ENCODE data around the gene ERO1B.

DNA sequence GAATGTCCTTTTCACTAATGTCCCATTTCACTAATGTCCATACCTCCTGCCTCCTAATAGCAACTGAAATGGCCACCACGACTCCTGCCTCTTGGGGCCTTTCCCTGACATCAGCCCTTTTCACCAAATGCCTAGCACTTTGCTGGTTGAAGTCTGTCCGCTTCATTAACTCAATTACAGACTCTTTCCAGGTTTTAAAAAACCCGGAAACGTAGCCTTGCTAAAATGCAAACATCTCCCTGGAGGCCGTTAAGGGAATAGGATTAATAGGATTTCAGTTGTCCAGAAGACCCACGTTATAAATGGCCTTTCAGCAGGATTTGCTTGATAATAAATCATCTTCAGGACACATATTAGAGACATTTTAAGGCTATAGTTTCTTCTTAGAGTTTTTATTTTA, 25.7 kb upstream of the ERO1B start:
- TF ChIP-seq, protein P1, sequence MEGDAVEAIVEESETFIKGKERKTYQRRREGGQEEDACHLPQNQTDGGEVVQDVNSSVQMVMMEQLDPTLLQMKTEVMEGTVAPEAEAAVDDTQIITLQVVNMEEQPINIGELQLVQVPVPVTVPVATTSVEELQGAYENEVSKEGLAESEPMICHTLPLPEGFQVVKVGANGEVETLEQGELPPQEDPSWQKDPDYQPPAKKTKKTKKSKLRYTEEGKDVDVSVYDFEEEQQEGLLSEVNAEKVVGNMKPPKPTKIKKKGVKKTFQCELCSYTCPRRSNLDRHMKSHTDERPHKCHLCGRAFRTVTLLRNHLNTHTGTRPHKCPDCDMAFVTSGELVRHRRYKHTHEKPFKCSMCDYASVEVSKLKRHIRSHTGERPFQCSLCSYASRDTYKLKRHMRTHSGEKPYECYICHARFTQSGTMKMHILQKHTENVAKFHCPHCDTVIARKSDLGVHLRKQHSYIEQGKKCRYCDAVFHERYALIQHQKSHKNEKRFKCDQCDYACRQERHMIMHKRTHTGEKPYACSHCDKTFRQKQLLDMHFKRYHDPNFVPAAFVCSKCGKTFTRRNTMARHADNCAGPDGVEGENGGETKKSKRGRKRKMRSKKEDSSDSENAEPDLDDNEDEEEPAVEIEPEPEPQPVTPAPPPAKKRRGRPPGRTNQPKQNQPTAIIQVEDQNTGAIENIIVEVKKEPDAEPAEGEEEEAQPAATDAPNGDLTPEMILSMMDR (IDR thresholded peaks at IDR 0.05; ENCODE audit: low read length) = no peak
- TF ChIP-seq EZH2 (IDR thresholded peaks at IDR 0.05; ENCODE audit: borderline replicate concordance, low read length) = no peak

All from OCI-LY1 (cell line).